CD1c-positive myeloid dendritic cell (primary cell): Measurements from ENCODE around the gene FOXL1.

Experiments used
- DNase-seq: peaks from one replicate; pipeline ENCODE4 v3.0.0-alpha.2; 2016; ENCODE audit errors: extremely low spot score

The FOXL1 gene

DNA sequence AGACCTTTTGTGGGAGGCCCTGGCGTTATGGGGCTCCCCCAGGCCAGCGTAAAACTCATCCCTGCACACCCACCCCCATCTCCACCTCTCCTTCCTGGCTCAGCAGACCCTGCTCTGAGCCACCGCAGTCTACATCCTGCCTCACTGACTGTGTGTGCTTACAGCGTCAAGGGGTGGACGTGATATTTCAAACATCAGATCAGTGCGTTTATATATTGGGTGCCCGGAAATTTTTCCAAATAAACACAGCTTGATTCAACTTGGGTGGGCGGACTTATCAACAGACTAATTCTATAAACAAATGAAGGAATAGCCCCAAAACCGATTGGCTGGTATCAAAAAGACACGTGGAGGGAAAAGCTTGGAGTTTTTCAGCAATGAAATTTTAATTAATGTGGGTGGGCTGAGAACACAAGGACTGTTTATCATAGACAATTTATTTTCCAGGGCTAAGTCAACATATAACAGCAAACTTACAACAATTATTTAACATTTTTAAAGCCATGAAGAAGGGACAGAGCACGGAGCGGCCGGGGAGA is at the start of gene FOXL1:
TSS of gene FOXL1 (plus strand) at position 489 of the 539 bp plus-strand sequence. CDS start 175 bp downstream, outside the sequence.
- DNase-seq = no peak

DNA sequence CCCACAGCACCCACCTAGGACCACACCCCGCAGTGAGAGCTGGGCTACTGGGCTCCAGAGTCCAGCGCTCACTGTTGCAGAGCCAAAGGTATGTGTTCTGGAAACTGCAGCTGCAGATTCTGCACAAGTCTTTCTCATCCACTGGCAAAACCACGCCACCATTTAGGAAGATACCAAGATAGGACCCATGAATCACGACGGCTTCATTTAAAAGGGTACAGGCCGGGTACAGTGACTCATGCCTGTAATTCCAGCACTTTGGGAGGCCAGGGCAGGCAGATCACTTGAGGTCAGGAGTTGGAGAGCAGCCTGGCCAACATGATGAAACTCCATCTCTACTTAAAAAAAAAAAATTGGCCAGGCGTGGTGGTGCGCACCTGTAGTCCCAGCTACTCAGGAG is 49.2 kb upstream of the FOXL1 start:
- DNase-seq = no peak

DNA sequence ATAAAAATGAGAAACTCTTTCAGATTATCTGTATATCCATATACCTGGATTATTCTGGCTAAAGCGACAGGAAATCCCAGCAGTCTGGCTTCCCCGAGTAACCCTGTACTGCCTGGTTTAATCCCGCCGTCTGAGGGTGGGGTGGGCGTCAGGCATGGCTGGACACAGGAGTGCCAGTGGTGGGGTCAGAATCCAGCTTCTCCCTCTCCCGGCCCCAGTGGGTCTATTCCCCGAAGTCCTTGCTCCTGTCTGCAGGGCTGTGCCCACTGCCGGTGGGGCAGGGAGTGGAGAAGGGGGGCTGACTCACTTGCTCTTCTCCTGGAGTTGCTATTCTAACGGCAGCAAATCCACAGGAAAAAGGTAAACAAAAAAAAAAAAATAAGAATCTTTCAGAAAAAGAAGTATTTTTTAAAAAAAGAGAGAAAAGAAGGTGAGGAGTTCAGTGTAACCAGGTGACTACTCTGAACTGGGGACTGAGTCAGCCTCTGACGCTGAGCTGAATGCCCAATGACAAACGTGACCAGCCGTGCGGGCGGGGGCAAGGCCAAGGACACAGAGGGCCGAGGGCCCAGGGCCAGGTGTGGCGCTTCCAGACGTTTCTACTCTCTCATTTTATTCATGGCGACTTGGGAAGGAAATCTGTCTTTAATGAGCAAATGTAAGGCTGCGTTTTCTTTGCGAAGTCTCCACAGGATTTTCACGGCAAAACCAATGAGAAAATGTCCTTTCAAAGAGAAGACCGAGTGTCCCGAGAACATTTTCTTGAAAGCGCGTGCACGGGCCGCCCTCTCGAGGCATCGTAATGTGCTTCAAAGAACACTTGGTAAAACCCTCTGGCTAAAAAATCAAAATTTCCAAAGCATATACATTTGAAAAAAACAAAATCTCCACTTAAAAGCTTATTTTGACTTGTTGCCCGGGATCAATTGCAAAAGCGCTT is 47.8 kb upstream of the FOXL1 start:
- no peak for DNase-seq

DNA sequence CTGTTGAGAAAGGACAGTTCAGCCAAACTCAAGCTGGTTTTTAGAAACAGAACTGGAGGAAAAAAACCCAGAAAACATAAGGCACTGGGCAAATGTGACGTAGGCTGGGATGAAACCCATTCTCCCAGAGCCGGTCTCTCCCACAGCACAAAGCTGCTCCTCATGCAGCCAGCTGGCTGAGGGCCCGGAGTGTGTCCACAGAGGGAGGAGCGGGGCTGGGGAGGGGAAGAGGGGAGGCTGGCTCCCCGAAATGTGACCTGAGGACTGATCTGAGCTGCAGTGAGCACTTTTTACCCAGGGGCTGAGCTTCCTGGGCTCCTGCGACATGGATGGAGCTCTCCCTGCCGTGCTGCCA is 47.2 kb upstream of the FOXL1 start:
- no peak for DNase-seq

DNA sequence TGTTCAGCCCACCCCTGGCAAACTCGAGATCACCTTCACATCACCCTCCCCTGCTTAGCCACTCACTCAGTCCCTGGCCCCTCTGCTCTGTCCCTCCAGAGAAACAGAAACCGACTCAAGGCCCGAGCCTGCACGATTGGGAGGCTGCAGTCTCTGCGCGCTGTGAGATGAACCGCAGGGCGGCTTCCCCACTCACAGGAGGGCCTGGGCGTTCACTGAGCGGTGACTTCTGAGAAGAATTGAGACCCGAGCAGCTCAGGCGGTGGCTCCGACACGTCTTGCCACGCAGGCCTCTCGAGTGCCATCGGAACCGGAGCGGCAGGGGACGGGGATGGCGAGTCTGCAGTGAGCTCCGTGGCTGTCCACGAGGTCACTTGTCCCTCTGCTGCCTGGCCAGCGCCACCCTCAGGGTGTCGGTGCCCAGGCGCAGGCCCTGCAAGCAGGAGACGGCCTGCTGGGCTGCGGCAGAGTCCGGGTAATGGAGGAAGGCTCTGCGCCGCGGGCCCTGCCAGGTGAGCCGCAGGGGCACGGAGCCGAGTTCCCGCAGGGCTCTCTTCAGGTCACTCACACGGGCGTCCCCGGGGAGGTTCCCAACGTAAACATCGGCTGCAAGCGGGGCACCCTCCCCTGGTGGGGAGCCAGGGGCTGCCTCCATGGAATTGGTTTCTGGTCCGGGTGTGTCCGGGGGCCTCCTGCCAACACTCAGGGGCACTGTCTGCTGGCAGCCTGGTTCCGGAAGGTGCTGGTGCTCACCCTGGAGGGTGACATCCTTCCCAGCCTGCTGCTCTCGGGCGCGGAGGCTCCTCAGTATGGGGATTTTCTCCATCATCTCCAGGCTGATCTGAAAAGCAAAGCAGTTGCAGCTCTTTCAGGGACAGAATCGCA is 46.5 kb upstream of the FOXL1 start:
- DNase-seq = no peak

DNA sequence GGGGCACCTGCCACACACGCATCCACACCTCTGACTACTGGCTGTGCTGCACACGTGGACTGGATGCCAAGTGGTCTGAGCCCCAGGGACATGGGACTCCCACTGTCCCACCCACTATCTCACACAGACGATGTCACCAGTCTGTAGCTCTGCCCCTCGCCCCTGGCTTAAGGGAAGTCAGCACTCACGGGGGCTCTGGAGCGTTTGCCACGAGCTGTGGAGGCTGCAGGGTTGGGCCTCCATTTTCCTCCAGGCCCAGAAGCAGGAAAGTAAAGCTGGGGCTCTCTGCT is 45.9 kb upstream of the FOXL1 start:
- DNase-seq = no peak

DNA sequence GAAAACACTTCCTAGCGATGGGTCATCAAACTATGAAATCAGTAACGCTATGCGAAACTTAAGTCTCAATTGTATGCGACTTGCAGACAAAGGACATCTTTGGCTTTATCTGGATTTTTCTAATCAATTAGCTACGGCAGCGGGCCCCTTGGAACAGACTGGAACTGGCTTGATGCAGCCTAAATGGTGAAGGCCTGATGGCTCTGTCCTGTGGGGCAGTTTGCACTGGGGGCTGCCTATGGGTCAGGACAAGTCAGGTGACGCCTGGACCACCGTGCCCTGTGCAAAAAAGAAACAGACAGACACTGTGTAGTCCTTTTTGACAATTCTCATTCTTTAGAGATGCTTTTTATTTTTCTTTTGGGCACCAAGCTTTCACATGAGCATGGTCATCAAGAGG is 45.3 kb upstream of the FOXL1 start:
- DNase-seq = no peak

DNA sequence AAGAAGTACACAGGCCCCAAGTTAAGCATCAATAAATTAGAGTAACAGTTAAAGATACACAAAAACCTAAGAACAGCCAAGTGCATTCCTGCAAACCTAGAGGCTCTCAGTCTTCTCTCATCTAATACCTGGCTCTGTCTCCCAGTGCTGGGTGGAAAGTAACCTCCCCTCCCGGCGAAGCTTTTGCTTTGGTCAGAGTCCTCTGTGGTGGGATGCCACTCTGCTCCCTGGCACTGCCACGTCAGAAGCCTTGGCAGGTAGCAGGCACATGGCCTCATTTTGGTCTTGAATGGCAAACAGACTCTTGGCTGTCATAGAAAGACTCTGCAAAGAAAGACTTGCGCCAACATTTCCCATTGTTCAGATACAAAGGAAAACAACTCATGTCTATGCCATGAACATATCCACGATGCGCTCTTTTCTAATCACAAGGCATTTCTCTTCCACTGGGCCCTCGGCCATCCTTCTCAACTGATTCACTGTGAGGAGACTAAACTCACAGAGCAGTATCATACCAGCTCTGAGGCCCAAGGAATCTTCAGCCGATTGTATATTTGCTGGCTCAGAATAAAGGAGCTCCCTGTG is 44.5 kb upstream of the FOXL1 start:
- no peak for DNase-seq

DNA sequence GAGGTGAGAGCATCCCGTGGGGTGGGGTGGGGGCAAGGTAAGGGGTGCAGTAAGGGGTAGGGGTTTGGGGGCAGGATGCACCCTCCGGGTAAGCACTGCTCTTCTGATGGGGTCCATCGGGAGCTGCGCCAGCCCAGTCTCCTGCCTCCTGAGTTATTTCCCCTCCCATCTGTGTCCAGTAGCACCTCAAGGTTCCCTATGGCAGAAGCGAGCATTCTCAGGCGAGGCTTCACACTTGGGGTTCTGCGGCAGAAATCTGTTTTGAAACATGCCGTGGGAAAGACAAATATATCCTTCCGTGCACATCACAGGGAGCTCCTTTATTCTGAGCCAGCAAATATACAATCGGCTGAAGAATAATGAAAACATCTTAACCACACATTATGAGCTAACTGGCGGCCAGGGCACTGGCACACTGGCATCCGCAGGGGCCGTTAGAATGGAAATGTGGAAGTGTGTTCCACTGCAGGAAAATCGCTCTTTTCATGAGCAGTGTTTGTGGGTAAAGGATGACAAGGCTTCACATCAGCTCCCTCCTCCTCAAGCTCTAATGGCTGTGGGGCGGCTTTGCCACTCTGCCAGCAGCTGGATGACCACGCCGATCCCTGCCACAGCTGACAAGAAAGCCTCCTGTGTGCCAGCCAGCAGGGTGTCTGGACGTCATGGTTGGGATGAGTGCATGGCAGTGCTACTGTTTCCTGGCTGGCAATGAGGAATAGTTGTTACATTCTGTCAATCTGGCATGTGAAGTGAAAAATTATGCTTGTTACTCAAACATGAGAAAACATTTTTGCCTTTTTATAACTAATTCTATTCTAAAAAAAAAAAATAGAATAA is 43.4 kb upstream of the FOXL1 start:
- no peak for DNase-seq

DNA sequence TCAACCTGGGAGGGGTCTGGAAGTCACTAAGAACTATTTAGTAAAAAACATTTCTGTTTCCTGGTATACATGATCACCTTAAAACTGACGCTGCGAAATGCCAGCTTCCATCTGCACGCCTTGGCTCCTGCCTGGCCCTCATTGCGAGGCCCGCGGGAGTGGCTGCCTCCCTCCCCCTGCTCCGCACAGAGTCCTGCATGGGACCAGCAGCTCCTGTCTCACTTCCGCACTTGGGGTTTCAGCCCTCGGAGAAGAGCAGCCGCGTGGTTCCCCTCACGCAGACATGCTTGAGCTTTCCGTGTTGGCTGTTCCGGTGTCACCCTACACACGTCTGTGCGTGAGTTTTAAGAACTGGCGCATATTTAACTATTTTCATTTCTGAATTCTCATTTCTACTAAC is 41.7 kb upstream of the FOXL1 start:
- no peak for DNase-seq

DNA sequence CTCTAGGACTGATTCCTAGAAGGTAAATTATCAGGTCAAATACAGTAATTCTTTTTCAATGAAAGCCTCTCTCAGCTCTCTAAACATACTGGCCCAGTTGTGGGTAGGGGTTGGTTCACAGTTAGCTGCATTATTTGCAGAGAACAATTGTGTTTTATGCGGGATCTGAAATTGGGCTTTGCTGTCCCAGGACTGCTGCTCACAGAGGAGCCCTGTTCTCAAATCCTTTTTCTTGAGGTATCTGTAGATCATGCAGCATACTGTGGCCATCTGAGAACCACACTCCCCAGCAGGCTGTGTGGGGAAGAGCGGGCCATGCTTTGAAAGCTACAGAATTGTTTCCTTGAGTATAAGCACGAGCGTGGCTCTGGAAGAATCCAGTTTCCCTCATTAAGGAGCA is 40.9 kb upstream of the FOXL1 start:
- DNase-seq = no peak

DNA sequence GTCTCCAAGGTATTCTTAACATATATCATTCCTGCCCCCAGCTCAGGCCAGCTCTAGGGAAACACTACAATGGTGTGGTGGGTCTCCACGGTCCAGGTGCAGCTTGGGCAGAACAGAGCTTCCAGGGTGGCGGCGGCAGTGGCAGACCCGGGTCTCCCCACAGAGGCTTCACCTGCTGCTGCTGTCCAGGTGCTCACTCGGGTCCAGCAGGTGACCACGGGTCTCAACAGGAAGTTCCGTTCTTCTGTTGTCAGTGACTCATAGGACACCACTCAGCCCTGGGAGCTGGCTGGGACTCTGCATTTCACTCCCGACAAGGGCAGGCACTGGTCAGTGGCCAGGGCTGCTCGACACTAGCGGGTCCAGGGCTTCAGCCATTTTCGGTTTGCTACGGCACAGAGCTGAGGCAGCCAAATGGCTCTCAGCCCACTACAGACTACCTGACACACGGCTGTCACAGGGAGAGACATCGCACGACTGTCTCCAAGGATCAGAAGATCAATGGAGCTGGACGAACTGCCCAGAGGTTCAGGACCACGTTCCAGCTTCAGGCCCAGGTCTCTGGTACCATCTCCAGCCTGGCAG is 40.1 kb upstream of the FOXL1 start:
- no peak for DNase-seq

DNA sequence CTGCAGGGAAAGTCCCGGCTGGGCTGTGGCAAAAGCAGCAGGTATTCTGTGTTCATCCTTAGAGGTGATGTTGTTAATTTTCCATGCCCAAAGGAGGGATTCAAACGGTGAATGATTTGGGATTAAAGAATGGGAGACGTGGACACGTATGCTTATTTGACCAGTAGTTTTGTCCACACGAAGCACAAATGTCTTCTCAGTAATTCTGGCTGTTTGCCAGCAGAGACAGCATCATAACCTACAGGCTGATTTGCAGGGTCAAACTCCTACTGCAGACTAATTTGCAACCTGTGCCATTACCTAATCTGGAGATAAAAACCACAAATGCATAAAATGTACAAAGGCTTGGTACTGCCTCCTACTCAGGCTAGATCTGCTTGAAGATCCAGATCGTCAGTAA is 37.5 kb upstream of the FOXL1 start:
- DNase-seq = no peak

DNA sequence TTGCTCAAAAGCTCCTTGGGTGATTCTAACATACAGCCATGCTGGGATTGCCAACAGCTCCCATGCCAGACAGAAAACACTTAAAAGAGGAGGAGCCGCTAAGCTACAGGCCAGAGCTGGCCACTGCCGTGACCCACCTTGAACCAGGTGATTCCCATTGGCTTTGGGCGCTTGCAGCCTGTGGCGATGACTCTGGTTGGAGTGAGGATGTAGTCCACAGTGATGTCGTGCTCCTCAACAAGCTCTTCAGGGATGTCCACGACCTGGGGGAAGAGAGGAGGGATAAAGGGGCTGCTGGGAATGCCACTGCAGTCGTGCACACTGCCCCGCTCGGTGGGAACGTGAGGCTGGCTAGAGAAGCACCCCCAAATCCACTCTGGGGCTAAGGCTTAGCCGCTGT is 36.8 kb upstream of the FOXL1 start:
- no peak for DNase-seq

DNA sequence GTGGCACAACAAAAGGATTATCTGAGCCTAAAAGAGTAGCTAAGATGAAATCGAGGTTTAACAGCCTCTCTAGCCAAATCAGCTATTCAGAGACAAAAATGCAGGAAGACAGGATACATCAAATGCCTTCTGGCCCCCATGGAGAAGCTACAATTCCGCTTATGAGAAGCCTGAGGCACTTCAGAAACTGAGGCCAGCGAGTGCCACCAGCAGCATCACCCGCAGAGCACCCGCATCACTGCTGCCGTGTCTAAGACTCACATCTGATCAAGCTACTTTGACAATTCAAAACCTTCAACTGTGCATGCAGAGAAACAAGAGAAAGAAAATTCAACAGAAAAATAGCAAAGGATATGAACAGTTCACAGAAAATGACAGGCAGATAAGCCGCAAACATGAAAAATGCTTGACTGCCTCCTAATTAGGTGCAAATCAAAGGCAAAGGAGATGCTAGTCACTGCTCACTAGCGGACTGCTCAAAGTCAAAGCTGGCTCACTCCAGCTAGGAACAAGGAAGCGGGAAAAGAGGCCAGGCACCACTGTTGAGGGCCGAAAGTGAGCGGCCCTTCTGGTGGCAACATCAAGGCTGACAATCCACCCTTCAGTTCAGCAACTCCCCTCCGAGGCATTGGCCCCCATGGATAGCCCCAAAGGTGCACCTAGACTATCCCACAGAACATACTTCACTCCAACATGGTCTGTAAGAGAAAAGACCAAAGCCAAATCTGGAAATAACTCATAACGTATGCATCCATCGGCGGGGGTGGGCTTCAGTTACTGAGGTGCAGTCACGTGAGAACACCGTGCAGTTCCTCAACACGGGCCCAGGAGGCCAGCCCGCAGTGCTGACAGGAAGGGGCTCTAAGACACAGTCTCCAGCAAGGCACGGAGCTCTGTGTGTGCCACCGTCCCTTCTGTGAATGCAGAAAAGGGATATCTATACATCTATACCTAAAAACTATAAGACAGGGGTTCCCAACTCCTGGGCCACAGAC is 35.3 kb upstream of the FOXL1 start:
- DNase-seq = no peak

DNA sequence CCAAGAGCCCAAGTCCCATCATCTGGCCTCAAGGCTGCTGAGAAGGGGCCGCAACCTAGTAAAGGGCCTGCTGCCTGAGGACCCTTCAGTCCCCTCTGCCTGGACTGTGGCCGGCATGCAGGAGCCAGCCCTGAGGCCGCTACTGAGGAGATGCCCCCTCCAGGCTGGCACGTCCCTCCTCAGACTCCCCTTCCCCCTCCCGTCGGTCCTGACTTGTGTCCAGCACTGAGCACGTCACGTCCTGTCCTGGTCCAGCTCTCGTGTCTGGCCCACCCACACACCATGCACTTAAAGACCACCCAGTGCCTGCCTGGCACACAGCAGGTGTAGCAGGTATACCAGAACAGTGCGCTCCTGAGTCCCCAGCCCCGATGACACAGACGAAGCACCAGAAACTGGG is 32.9 kb upstream of the FOXL1 start:
- DNase-seq = no peak

DNA sequence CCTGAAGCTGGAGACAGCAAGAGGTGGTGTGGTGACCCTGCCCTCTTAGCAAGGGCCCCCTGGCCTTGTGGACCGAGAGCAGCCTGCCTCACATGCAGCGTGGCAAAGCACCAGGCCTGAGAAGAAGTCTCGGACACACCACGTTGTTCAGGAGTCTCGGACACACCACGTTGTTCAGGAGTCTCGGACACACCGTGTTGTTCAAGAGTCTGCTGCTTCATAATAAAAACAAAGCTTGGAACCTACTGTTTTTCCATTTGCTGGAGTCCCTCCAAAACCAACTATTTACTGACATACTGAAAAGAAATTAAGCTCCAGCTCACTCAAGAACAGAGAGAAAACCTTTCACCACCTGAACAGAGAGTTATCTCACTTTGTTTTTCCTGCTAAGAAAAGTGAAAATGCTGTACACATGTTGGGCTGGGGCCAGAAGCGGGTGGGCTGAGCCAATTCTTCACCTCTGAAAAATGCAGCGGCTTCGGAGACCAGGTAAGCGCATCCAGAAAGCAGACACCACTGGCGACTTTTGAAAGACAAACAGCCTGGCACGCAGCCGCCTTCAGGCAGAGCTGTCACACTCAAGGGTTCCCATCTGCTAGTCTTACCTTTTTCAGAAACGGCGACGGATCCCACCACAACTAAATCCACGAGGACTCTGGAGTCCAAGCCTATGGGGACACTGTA is 32.3 kb upstream of the FOXL1 start:
- DNase-seq = no peak

DNA sequence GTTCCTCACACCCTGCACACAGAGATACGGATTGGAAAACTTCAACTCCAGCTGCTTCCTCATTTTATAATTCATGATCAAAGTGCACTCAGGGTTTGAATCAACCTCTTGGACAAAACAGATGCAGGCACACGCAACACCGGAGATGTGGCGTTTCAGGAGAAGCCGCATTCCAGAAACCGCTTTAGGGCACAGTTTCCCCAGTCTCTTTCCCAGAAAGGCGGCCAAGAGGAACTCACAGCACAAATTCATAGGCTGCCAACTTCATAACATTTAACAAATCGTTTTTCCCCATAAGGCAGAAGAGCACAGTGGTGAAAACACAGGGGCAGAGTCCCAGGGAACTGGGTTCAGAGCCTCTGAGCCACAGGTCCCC is 31.7 kb upstream of the FOXL1 start:
- no peak for DNase-seq

DNA sequence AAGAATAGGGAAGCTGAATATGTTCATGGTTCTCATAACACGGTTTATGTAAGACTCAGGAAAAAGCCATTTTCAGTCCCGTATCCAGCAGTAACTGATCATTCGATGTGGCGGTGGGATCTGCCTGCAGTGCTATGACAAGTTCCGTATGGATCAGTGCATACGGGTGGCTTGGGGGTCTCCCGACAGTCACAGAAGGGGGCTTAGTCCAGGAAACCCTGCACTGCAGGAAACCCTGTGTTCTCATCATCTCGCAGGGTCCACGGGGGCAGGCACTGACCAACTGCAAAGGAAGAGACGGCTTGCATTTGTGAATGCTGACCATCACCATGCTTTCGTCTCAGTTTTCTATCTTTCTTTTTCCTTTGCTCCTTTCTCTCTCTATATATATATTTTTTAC is 31.1 kb upstream of the FOXL1 start:
- no peak for DNase-seq
